H7 (cell line): ENCODE results near the gene TOMM40L. TPM values are rescaled to one million over a fixed set of nuclear protein-coding genes. Genes with fewer than 3 reads are reported as not detected.

Experiments used
- DNase-seq: peaks from one replicate; pipeline ENCODE4 v3.0.0; 2012
- H3K27me3 ChIP-seq: 2 replicates; pipeline ENCODE4 v1.6.0; 2011; ENCODE audit warnings: mild to moderate bottlenecking, low read length; ENCODE audit not compliant: control insufficient read depth, insufficient read depth
- H3K36me3 ChIP-seq: replicated peaks from 2 replicates; pipeline ENCODE4 v1.5.1; 2011; ENCODE audit warnings: low read length; ENCODE audit not compliant: control insufficient read depth, insufficient read depth
- H3K4me3 ChIP-seq: 2 replicates; pipeline ENCODE4 v1.5.1; 2011; ENCODE audit warnings: low read depth, mild to moderate bottlenecking, control low read depth, low read length, moderate library complexity; ENCODE audit not compliant: insufficient read depth
- total RNA-seq: library from RNA; depleted of rRNA; stranded (reverse); fragments of >200 nt; shearing (Covaris generic); gene quantifications from 2 replicates; pipeline ENCODE4 v1.2.3, GENCODE V29; 2014; rRNA removed

TOMM40L gene
- 32.7 and 38.1 TPM in 2 replicates for total RNA-seq

GRCh38 chr1:161225534-161226319 lies at the start of gene TOMM40L:
TOMM40L (plus strand) TSS chr1:161226060; CDS start chr1:161226490, 430 bp downstream.
- DNase-seq = peak; percentile 92
- Histone ChIP-seq H3K27me3 (no peaks in the 10 kb centered on the region), H3K4me3 (peak within 1 kb of the TSS; percentile 57), H3K36me3 (peaks cover 9% of the 10 kb centered on the region)

- DNase-seq = peak; percentile 52
Measured at GRCh38 chr1:161176468-161177111, 49.3 kb upstream of the TOMM40L start.

GRCh38 chr1:161177112-161177935 lies 48.5 kb upstream of the TOMM40L start, which contains the start of gene B4GALT3:
B4GALT3 (minus strand) TSS chr1:161177507; CDS start chr1:161176060, 1,447 bp downstream.
- H3K27me3 ChIP-seq = no peaks in the 10 kb centered on the region
- DNase-seq = peak; percentile 100
- peaks cover 13% of the 10 kb centered on the region for H3K36me3 ChIP-seq
- H3K4me3 ChIP-seq = peak within 1 kb of the TSS; percentile 78

More at GRCh38 chr1:161176468-161177111, 49.3 kb upstream of the TOMM40L start:
- peaks cover 14% of the 10 kb centered on the region for H3K36me3 ChIP-seq
- H3K4me3 ChIP-seq = peak overlapping the region; percentile 78
- H3K27me3 ChIP-seq = no peaks in the 10 kb centered on the region

GRCh38 chr1:161177936-161178244 lies 48.0 kb upstream of the TOMM40L start:
- no peak for DNase-seq
- Histone ChIP-seq H3K27me3 (no peaks in the 10 kb centered on the region), H3K4me3 (no peak overlapping the region), H3K36me3 (peaks cover 12% of the 10 kb centered on the region)

GRCh38 chr1:161179698-161180097 lies 46.2 kb upstream of the TOMM40L start:
- no peak for DNase-seq
- Histone ChIP-seq H3K4me3 (no peak overlapping the region), H3K36me3 (peaks cover 4% of the 10 kb centered on the region), H3K27me3 (no peaks in the 10 kb centered on the region)

GRCh38 chr1:161180639-161181038 lies 45.2 kb upstream of the TOMM40L start:
- Histone ChIP-seq H3K27me3 (no peaks in the 10 kb centered on the region), H3K36me3 (no peaks in the 10 kb centered on the region), H3K4me3 (no peak overlapping the region)
- peak; percentile 47 for DNase-seq

- H3K4me3 ChIP-seq = no peak overlapping the region
- H3K36me3 ChIP-seq = no peaks in the 10 kb centered on the region
- H3K27me3 ChIP-seq = no peaks in the 10 kb centered on the region
- DNase-seq = no peak
Measured at GRCh38 chr1:161182214-161182613, 43.6 kb upstream of the TOMM40L start.

GRCh38 chr1:161185282-161185682 lies 40.6 kb upstream of the TOMM40L start:
- H3K27me3 ChIP-seq = no peaks in the 10 kb centered on the region
- H3K4me3 ChIP-seq = no peak overlapping the region
- H3K36me3 ChIP-seq = no peaks in the 10 kb centered on the region
- peak; percentile 22 for DNase-seq

- DNase-seq = no peak
- Histone ChIP-seq H3K27me3 (no peaks in the 10 kb centered on the region), H3K36me3 (no peaks in the 10 kb centered on the region), H3K4me3 (no peak overlapping the region)
Measured at GRCh38 chr1:161185732-161186311, 40.0 kb upstream of the TOMM40L start.

GRCh38 chr1:161187311-161187710 lies 38.5 kb upstream of the TOMM40L start:
- H3K36me3 ChIP-seq = peaks cover 9% of the 10 kb centered on the region
- H3K4me3 ChIP-seq = no peak overlapping the region
- no peak for DNase-seq
- H3K27me3 ChIP-seq = no peaks in the 10 kb centered on the region

- peaks cover 13% of the 10 kb centered on the region for H3K36me3 ChIP-seq
- no peak overlapping the region for H3K4me3 ChIP-seq
- H3K27me3 ChIP-seq = no peaks in the 10 kb centered on the region
- DNase-seq = no peak
Measured at GRCh38 chr1:161188381-161188780, 37.5 kb upstream of the TOMM40L start.

- peak; percentile 6 for DNase-seq
- H3K4me3 ChIP-seq = no peak overlapping the region
- no peaks in the 10 kb centered on the region for H3K27me3 ChIP-seq
- peaks cover 13% of the 10 kb centered on the region for H3K36me3 ChIP-seq
Measured at GRCh38 chr1:161189036-161189435, 36.8 kb upstream of the TOMM40L start.

GRCh38 chr1:161190962-161191521 lies 34.8 kb upstream of the TOMM40L start:
- no peak overlapping the region for H3K4me3 ChIP-seq
- peaks cover 19% of the 10 kb centered on the region for H3K36me3 ChIP-seq
- peak; percentile 58 for DNase-seq
- no peaks in the 10 kb centered on the region for H3K27me3 ChIP-seq

GRCh38 chr1:161191971-161192370 lies 33.9 kb upstream of the TOMM40L start:
- DNase-seq = no peak
- Histone ChIP-seq H3K4me3 (no peak overlapping the region), H3K27me3 (no peaks in the 10 kb centered on the region), H3K36me3 (peaks cover 21% of the 10 kb centered on the region)
